HG02588 (cell line): ENCODE results near the gene EFCC1.

Experiments
- ATAC-seq: cut with Tn5 transposase; IDR thresholded peaks from one replicate; pipeline ENCODE4 v1.9.1; 2021; ENCODE audit warnings: mild to moderate bottlenecking, moderate library complexity; ENCODE audit not compliant: unreplicated experiment

Gene EFCC1

GRCh38 chr3:129001101-129001805, at the start of gene EFCC1:
TSS of gene EFCC1 (plus strand) at chr3:129001304. CDS start at chr3:129001629, 325 bp downstream.
- ATAC-seq = no peak

DNA sequence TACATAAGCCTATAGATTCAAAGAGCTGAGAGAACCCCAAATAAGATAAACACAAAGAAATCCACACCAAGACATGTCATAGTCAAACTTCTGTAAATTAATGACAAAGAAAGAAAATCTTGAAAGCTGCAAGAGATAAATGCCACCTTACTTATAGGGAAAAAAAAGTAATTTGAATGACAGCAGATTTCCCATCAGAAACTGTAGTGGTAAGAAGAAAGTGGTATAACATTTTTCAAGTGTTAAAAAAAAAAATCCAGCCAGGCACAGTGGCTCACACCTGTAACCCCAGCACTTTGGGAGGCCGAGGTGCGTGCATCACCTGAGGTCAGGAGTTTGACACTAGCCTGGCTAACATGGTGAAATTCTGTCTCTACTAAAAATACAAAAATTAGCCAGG, 44.7 kb upstream of the EFCC1 start:
- ATAC-seq = no peak

GRCh38 chr3:128965280-128965679, 35.8 kb upstream of the EFCC1 start:
- no peak for ATAC-seq

DNA sequence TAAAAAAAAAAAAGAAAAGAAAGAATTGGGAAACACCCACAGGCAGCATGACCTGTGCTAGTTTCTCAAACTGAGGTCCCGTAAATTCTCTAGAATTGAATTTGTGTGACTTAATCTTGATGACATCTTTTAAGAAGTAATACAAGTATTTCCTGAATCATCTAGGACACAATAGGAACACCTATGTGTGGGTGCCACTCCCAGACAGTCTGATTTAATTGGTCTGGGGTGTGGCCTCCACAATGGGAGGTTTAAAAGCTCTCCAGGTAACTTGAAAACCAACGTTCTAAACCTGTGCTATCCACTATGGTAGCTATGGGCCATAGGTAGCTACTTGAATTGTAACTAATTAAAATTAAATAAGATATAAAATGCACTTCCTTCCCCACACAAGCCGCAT, 35.3 kb upstream of the EFCC1 start:
- no peak for ATAC-seq

DNA sequence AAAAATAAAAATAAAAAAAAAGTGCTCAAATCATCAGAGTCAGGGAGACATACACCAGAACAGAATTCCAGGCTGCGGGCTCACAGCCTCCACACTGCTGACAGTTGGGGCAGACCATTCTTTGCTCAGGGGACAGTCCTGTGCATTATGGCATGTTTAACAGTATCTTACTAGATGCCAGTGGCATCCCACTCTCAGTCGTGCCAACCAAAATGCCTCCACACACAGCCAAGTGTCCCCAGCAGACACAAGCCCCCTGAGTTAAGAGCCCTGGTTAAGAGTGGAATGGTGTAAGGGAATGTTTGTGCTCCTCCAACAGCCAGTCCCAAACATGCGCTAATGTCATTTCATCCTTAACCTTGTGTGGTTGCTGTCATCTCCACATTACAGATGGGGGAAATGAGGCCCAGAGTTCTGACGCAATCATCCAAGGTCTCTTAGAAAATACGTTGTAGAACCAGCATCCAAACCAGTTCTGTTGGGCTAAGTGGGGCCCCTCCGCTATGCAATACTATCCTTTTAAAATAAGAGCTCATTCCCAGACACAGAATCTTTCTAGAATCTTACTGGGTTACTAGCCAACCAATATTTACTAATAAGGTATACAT, 33.3 kb upstream of the EFCC1 start:
- ATAC-seq = no peak

GRCh38 chr3:128969993-128970739, 30.9 kb upstream of the EFCC1 start:
- no peak for ATAC-seq

DNA sequence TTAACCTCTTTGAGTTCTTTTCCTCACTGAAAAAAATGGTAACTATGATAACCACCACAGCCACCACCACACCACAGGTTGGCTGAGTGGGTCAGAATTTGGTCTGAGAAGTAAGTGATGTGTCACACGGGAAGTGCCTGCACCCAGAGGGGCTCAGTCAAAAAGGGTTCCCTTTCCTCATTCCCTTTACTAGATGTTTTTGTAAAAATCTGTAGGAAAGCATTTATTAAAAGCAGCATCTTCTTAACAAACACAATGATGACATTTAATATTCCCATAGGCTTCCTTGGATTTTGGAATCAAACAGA, 30.4 kb upstream of the EFCC1 start:
- ATAC-seq = no peak

GRCh38 chr3:128971421-128972100, 29.5 kb upstream of the EFCC1 start:
- no peak for ATAC-seq

DNA sequence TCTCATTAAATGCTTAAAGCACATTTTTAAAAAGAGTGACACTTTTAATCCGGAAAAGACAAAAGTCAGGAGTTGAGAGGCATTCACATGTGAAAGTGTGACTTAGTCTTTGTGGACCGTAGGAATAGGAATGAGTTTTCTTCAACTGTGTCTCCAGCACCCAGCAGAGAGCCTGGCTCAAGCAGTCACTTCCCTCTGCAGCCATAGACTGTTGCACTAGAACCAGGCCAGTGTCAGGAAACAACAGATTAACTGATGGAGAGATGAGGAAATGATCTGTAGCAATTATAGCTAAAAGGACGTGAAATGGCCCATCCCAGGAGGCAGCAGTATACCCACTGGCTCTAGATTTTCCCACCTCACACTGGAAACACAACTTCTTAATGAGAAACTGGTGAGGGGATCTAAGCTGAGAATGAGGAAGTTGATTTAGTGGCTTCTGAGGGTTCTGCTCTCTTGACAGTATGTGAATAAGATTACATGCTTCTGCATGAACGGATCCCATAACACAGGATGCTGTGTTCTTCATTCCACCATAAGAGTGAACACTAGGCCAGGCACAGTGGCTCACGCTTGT, 27.0 kb upstream of the EFCC1 start:
- ATAC-seq = no peak

DNA sequence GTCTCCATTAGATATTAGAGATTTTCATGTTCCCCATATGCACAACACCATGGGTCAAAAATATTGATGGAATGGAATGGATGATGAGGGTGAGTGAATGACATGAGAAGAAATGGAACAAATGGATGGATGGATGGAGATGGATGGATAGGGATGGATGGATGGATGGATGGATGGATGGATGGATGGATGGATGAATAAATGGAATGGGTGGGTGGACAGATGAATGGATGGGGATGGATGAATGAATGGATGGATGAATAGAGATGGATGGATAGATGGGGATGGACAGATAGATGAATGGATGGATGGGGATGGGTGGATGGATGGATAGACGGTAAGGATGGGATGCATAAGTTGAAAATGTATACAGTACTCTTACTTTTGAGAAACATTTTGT, 25.8 kb upstream of the EFCC1 start:
- no peak for ATAC-seq

GRCh38 chr3:128983293-128984069, 17.6 kb upstream of the EFCC1 start:
- ATAC-seq = no peak

- no peak for ATAC-seq
These were observed 16.5 kb upstream of the EFCC1 start for GRCh38 chr3:128984596-128984995.

DNA sequence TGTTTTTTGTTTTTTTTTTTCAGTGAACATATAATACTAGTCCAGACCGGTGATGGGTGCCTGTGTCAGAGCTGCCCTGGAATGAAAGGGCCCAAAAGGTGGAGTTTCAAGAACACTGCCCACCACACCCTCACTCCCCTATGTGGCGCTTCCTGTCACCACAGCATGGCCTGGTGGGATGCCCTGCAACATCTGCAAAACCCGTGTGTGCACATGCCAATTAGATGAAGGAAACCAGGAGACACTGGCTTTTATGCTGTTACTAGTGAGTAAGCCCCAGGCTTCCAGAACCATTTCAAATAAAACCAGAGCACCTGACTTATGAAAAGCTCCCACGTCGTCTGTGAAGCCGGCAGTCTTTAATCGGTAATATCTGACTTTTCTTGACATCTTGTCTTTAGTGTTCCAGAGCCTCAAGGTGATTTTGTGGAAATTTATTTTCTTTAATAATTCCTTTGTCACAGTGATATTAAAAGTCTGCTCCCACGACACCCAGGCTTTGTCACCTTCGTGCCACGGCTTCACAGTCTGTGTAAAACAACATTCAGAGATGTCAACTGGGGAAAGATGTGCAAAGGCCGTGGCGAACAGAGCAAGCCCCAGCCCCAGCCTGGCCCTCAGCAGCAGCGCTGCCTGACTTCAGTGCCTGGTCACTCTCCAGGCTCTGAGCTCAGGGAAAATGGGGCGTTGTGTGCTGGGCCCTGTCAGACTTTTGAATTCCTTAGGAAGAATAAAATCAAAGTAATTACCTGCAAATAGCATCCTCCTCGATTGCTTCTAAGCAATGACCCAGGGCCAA, 13.6 kb upstream of the EFCC1 start:
- no peak for ATAC-seq

- ATAC-seq = no peak
These were observed 12.8 kb upstream of the EFCC1 start for GRCh38 chr3:128988286-128988685.

DNA sequence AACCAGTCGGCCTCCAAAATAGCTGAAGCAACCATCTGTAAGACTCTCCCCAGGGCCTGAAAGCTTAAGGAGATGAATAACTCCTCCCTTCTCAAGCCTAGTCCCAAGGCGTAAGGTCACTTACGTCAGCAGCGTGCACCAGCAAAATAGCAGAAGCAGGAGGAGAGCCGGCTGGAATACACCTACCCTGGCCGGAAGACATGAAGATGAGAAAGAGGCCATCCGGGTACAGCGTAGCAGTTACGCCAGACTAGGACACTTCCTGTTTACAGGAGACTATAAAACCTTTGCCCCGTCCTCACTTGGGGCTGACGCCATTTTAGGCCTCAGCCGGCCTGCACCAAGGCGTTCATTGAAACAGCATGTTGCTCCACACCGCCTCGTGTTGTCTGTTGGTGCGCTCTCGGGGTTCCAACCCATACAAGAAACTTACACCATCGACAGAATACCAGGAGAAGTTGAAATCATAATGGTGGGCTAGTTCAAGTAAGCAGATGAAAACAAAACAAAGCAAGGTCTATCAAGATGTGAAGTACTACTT, 9.7 kb upstream of the EFCC1 start:
- no peak for ATAC-seq

GRCh38 chr3:128992926-128993460, 8.1 kb upstream of the EFCC1 start:
- ATAC-seq = no peak

- ATAC-seq = peak; percentile 89
These were observed 7.5 kb upstream of the EFCC1 start, which contains the start of gene CFAP92 for GRCh38 chr3:128993461-128994172. TSS of gene CFAP92 (minus strand) at chr3:128994076. CDS start at chr3:128993304, 772 bp downstream.

DNA sequence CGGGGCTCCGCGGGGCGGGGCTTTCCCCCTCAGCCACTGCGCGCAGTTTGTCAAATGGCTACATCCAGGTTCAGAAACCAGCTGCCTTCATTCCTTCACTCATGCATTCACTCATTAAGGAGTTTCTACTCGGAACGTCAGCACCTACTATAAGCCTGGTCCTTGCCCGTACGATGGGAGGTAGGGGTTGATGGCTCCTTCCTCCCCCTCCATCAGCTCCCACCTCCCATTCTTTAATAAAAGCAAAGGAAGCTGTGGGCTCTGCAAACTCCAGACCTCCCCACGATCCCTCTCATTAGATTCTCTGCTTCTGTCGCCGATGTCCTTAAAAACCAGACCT, 7.0 kb upstream of the EFCC1 start:
- ATAC-seq = no peak
